Cardiac muscle cell (in vitro differentiated cells and primary cell): ENCODE measurements around the gene NKD2. TPM values are rescaled to one million over a fixed set of nuclear protein-coding genes. Genes with fewer than 3 reads are reported as not detected.
A peak's percentile ranks its signal among the peaks of the same experiment; 100 is the strongest.

ENCODE experiments used
- DNase-seq, 2 donors: peaks; one replicate each; pipeline versions ENCODE4 v3.0.0 to v3.0.0-alpha.2; 2010 to 2017; ENCODE audit warnings: low read depth in 1 of 2, low spot score in 1 of 2
- H3K27ac ChIP-seq: fragments of 200-600 bp; sonication (generic); 2 replicates; pipeline ENCODE4 v1.5.1; 2016
- H3K27me3 ChIP-seq: fragments of 200-600 bp; sonication (generic); 2 replicates; pipeline ENCODE4 v1.6.0; 2016; ENCODE audit warnings: control low read depth
- H3K36me3 ChIP-seq: fragments of 200-600 bp; sonication (generic); 2 replicates; pipeline ENCODE4 v1.5.1; 2016; ENCODE audit warnings: control low read depth
- H3K4me1 ChIP-seq: fragments of 200-600 bp; sonication (generic); 2 replicates; pipeline ENCODE4 v1.8.1; 2017; ENCODE audit warnings: low read depth, mild to moderate bottlenecking, mixed run types
- H3K4me3 ChIP-seq: fragments of 200-600 bp; sonication (generic); 2 replicates; pipeline ENCODE4 v1.5.1; 2016; ENCODE audit warnings: mild to moderate bottlenecking
- H3K9me3 ChIP-seq: fragments of 200-600 bp; sonication (generic); 2 replicates; pipeline ENCODE4 v1.5.1; 2017; ENCODE audit warnings: low read depth, mild to moderate bottlenecking, control low read depth
- CTCF ChIP-seq: IDR thresholded peaks from 2 replicates; pipeline ENCODE4 v1.5.1; 2012; ENCODE audit warnings: low read depth, mild to moderate bottlenecking, low read length
- polyA plus RNA-seq: library from polyadenylated mRNA; unstranded; fragments of >200 nt; fragmentation: Nextera tagmentation; extraction: Ambion mirVana; gene quantifications from 2 replicates; pipeline ENCODE4 v1.2.1, GENCODE V29; 2016
- total RNA-seq: library from RNA; depleted of rRNA; stranded (reverse); fragments of >200 nt; gene quantifications from 2 replicates; pipeline ENCODE4 v1.2.3, GENCODE V29; 2016

The NKD2 gene
- total RNA-seq (3.4 and 4.4 TPM in 2 replicates), polyA plus RNA-seq (3.9 and 7.4 TPM in 2 replicates)

DNA sequence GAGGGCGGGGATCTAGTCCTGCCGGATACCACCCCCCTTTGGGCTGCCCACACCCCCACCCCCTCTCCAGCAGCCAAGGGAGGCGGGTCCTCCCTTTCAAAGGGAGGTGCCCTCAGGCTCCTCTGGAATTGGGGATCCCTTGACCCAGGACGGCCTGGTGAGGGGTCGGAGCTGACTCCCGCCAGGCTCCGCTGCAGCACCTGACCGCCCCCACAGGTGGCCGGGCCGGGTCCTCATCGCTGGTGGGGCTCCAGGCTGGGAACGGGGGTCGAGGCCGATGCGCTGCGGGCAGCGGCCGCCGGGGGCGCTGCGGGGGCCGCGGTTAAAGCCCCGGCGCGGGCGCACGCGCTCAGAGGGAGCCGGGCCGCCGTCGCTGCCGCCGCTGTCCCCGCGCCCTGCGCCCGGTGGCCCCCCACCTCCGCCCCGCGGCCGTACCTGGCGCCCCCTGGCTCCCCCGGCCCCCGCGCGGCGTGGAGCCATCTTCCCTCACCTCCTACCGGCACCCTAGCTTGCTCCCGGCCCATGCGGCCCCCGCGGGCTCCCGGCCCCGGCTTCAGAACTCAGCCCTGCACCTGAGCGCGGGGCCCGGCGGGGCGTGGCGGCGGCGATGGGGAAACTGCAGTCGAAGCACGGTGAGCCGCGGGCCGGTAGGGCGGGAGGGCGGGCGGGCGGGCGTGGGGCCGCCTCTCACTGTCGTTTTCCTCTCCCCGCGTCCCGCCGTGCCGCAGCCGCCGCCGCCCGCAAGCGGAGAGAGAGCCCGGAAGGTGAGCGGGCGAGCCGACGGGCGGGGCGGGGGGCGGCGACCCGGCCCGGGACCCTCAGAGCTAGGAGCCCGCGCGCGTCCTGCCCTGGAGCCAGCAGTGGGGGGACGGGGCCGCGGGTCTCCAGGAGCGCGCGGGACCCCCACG lies at the start of gene NKD2:
NKD2 (plus strand) TSS at position 352 of the 908 bp plus-strand sequence; CDS start at position 608, 256 bp downstream.
- peak; percentile 29 to 79 for DNase-seq
- Histone ChIP-seq H3K27me3 (peaks cover 55% of the 10 kb centered on the region), H3K36me3 (no peaks in the 10 kb centered on the region), H3K4me1 (peaks cover 2% of the 10 kb centered on the region), H3K4me3 (peak within 1 kb of the TSS; percentile 42), H3K9me3 (no peaks in the 10 kb centered on the region), H3K27ac (no peak within 1 kb of the TSS)
- peak; percentile 60 for TF ChIP-seq CTCF

GRCh38 chr5:959581-960531 lies 48.7 kb upstream of the NKD2 start:
- no peaks in the 10 kb centered on the region for H3K27me3 ChIP-seq
- TF ChIP-seq CTCF = no peak
- H3K27ac ChIP-seq = no peak overlapping the region
- DNase-seq = no peak
- no peaks in the 10 kb centered on the region for H3K9me3 ChIP-seq
- H3K4me3 ChIP-seq = no peak overlapping the region
- H3K4me1 ChIP-seq = peaks cover 5% of the 10 kb centered on the region
- H3K36me3 ChIP-seq = no peaks in the 10 kb centered on the region

DNA sequence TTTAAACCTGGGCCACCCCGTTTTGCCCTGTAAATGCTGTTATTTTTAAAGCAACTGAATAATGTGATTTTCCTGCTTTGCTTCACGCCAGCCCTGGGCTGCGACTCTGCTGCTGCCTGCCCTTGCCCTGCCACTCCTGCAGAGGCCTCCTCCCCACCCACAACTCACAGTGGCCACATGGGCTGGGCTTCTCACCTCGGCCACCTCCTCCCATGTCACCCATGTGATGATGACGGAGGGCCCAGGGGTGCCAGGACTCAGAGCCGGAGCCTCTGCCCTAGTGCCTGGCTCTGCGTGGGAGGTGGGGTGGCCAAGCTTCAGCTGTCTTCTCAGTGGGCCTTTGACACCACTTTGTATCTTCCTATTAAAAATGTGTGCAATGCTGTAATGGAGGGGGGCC lies 48.1 kb upstream of the NKD2 start:
- no peak for DNase-seq
- H3K27ac ChIP-seq = no peak overlapping the region
- no peak overlapping the region for H3K4me3 ChIP-seq
- peaks cover 5% of the 10 kb centered on the region for H3K4me1 ChIP-seq
- no peaks in the 10 kb centered on the region for H3K36me3 ChIP-seq
- no peaks in the 10 kb centered on the region for H3K27me3 ChIP-seq
- no peak for TF ChIP-seq CTCF
- no peaks in the 10 kb centered on the region for H3K9me3 ChIP-seq

- peaks cover 5% of the 10 kb centered on the region for H3K4me1 ChIP-seq
- H3K27me3 ChIP-seq = no peaks in the 10 kb centered on the region
These were observed 47.4 kb upstream of the NKD2 start for GRCh38 chr5:961002-961710.

More at GRCh38 chr5:961002-961710, 47.4 kb upstream of the NKD2 start:
- no peaks in the 10 kb centered on the region for H3K36me3 ChIP-seq
- no peak overlapping the region for H3K4me3 ChIP-seq
- DNase-seq = no peak
- H3K9me3 ChIP-seq = no peaks in the 10 kb centered on the region
- TF ChIP-seq CTCF = no peak
- no peak overlapping the region for H3K27ac ChIP-seq
